ENCODE results near the gene BABAM2. TPM values are rescaled to one million over a fixed set of nuclear protein-coding genes. Genes with fewer than 3 reads are reported as not detected.
"Not testable (repeated sequence)": the region's sequence is repeated elsewhere in the genome, so short reads cannot be mapped to it uniquely, and the experiment has no call there.

The BABAM2 gene
- total RNA-seq, 4 donors from 2014 or later = 23.7 to 41.1 (median 27.9) TPM

DNA sequence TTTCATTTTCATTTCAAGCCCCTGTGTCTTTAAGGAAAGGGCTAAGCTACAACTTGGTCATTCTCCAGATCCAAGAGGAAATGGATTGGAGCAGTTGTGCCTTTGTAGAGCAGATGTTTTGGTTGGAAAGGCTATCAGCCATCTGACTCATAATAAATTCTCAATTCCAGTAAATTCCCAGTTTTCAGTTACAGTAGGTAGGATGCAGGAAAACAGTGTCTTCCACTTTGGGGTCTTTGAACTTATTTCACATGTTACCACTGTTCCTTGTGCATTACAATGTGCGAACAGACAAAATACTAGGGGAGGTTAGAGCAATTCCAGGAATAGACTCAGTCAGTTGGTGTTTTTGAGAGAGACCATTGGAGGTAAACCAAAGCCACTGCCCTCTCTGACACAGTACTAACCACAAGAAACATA is 211.9 kb downstream of the BABAM2 start:
- H3K4me1 ChIP-seq = peaks cover 31% of the 10 kb centered on the region
- H3K27me3 ChIP-seq = no peaks in the 10 kb centered on the region
- no peaks in the 10 kb centered on the region for H3K36me3 ChIP-seq
- H3K9me3 ChIP-seq = no peaks in the 10 kb centered on the region
- WGBS = 44% methylated on average over 1 of the region's 1 CpG
- peak overlapping the region; percentile 64 for H3K27ac ChIP-seq
- no peak for DNase-seq (ENCODE audit: low spot score in 2 of 2)
- no peak overlapping the region for H3K4me3 ChIP-seq
- TF ChIP-seq POLR2AphosphoS5 (IDR thresholded peaks at IDR 0.05) = peak in 1 of 3 donors; percentile 48
- TF ChIP-seq EP300 (IDR thresholded peaks at IDR 0.05) = no peak
- no peak for TF ChIP-seq POLR2A (IDR thresholded peaks at IDR 0.05)
- TF ChIP-seq, protein P1, sequence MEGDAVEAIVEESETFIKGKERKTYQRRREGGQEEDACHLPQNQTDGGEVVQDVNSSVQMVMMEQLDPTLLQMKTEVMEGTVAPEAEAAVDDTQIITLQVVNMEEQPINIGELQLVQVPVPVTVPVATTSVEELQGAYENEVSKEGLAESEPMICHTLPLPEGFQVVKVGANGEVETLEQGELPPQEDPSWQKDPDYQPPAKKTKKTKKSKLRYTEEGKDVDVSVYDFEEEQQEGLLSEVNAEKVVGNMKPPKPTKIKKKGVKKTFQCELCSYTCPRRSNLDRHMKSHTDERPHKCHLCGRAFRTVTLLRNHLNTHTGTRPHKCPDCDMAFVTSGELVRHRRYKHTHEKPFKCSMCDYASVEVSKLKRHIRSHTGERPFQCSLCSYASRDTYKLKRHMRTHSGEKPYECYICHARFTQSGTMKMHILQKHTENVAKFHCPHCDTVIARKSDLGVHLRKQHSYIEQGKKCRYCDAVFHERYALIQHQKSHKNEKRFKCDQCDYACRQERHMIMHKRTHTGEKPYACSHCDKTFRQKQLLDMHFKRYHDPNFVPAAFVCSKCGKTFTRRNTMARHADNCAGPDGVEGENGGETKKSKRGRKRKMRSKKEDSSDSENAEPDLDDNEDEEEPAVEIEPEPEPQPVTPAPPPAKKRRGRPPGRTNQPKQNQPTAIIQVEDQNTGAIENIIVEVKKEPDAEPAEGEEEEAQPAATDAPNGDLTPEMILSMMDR (IDR thresholded peaks at IDR 0.05) = no peak

DNA sequence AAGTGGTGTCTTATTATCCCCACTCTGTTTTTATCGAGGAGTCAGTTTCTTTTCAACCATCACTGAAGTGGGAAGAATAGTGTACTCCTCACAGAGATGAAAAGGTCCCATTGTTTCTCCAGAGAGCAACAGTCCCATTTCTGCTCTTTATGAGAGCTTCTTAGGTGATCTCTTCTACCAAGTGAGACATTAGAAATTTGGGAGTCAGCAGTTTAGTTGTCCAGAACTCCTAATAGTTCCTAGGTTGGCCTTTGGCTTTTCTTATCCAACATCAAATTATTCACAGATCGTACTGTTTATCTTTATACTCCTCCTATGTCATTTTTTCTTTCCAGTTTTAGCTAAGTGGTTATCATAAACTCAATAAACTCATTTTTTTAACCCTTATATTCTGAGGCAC is 213.1 kb downstream of the BABAM2 start:
- Histone ChIP-seq H3K36me3 (no peaks in the 10 kb centered on the region), H3K9me3 (no peaks in the 10 kb centered on the region), H3K4me3 (no peak overlapping the region), H3K4me1 (peaks cover 30% of the 10 kb centered on the region), H3K27ac (no peak overlapping the region), H3K27me3 (no peaks in the 10 kb centered on the region)
- no peak for DNase-seq (ENCODE audit: low spot score in 2 of 2)
- WGBS = 85% methylated on average over 2 of the region's 2 CpGs
- TF ChIP-seq POLR2A (IDR thresholded peaks at IDR 0.05) (no peak), EP300 (IDR thresholded peaks at IDR 0.05) (no peak), POLR2AphosphoS5 (IDR thresholded peaks at IDR 0.05) (no peak)
- TF ChIP-seq, protein P1 (IDR thresholded peaks at IDR 0.05) = no peak

DNA sequence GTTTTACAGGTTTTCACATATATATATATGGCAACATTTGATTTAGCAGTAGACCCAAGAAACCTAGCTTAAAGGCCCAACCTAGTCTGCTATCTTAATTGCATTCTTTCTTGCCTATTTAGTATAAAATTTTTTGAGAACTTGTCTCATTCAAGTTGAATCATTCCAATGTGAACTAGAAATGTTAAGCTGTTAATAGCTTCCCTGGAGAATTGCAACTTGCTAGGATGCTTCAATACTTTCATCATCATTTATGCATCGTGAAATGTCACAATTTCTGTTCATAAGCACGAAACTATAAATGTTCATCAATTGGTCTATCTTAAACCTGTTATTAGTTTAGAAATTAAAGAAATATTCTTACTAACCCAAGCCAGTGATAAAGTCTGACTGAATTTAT is 217.6 kb downstream of the BABAM2 start:
- Histone ChIP-seq H3K4me3 (no peak overlapping the region), H3K27ac (no peak overlapping the region), H3K36me3 (no peaks in the 10 kb centered on the region), H3K4me1 (peaks cover 8% of the 10 kb centered on the region), H3K9me3 (no peaks in the 10 kb centered on the region), H3K27me3 (no peaks in the 10 kb centered on the region)
- WGBS = 65% methylated on average over 2 of the region's 2 CpGs
- no peak for DNase-seq (ENCODE audit: low spot score in 2 of 2)
- TF ChIP-seq, protein P1 (IDR thresholded peaks at IDR 0.05) = no peak
- no peak for TF ChIP-seq EP300 (IDR thresholded peaks at IDR 0.05)
- no peak for TF ChIP-seq POLR2A (IDR thresholded peaks at IDR 0.05)
- TF ChIP-seq POLR2AphosphoS5 (IDR thresholded peaks at IDR 0.05) = no peak

DNA sequence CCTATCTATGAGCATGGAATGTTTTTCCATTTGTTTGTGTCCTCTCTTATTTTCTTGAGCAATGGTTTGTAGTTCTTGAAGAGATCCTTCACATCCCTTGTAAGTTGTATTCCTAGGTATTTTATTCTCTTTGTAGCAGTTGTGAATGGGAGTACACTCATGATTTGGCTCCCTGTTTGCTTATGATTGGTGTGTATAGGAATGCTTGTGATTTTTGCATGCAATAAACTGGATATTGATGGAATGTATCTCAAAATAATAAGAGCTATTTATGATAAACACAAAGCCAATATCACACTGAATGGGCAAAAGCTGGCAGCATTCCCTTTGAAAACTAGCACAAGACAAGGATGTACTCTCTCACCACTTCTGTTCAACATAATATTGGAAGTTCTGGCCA is 223.2 kb downstream of the BABAM2 start:
- not testable (repeated sequence) for H3K27me3 ChIP-seq; H3K4me1 ChIP-seq; H3K27ac ChIP-seq; H3K9me3 ChIP-seq; H3K4me3 ChIP-seq; H3K36me3 ChIP-seq; DNase-seq (ENCODE audit: low spot score in 2 of 2)

DNA sequence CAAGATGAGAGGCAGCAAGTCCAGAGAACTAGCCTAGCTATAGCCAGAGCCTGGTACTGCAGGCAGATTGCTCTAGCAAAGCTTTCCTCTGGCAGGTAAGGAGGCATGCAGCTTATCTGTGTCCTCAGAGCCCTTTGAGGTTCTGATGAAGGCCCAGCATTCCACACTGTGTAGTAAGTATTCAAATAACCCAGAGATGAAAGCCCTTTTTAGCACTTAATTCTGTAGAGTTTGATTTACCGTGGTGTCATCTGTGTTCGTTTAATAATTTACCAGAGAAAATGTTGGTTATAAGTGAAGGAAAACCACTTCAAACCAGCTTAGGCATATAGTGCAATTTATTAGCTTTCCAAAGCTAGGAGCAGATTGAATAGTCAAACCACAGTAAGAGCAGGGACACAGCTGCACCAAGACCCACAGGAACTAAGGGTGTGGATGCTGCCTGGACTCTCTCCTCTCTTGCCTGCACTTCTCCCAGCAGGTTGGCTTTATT is 226.6 kb downstream of the BABAM2 start:
- H3K9me3 ChIP-seq = no peaks in the 10 kb centered on the region
- H3K27ac ChIP-seq = no peak overlapping the region
- no peaks in the 10 kb centered on the region for H3K27me3 ChIP-seq
- TF ChIP-seq POLR2A (IDR thresholded peaks at IDR 0.05) (no peak), POLR2AphosphoS5 (IDR thresholded peaks at IDR 0.05) (no peak), EP300 (IDR thresholded peaks at IDR 0.05) (no peak)
- TF ChIP-seq, protein P1 (IDR thresholded peaks at IDR 0.05) = no peak
- H3K36me3 ChIP-seq = no peaks in the 10 kb centered on the region
- 96% methylated on average over 2 of the region's 2 CpGs for WGBS
- no peaks in the 10 kb centered on the region for H3K4me1 ChIP-seq
- no peak for DNase-seq (ENCODE audit: low spot score in 2 of 2)
- H3K4me3 ChIP-seq = no peak overlapping the region

DNA sequence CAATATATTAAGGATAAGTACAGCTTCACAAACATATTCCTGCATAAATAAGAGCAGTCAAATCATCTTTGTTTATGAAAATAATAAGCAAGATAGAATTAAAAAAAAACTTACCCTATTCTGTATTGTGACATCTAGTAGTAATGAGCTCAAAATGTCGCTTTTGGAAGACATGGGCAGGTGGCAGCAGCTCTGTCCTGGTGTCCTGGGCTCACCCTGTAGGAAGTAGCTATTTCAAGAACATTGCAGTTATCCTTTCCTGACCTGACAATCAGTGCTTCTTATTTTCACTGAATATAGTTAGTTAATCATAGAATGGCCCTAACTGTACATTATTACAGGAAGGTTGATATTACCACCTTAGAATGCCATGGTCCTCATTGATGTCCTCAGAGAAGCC is 229.1 kb downstream of the BABAM2 start:
- Histone ChIP-seq H3K9me3 (no peaks in the 10 kb centered on the region), H3K4me3 (no peak overlapping the region), H3K27me3 (no peaks in the 10 kb centered on the region), H3K4me1 (no peaks in the 10 kb centered on the region), H3K36me3 (no peaks in the 10 kb centered on the region), H3K27ac (no peak overlapping the region)
- no peak for DNase-seq (ENCODE audit: low spot score in 2 of 2)
- no peak for TF ChIP-seq POLR2AphosphoS5 (IDR thresholded peaks at IDR 0.05)
- no peak for TF ChIP-seq EP300 (IDR thresholded peaks at IDR 0.05)
- no peak for TF ChIP-seq POLR2A (IDR thresholded peaks at IDR 0.05)
- TF ChIP-seq, protein P1 (IDR thresholded peaks at IDR 0.05) = no peak
- 92% methylated on average over 1 of the region's 1 CpG for WGBS
